Hypothalamus (tissue), 51 donors: ENCODE results near the gene TNFRSF4.
"Not testable (repeated sequence)": the region's sequence is repeated elsewhere in the genome, so short reads cannot be mapped to it uniquely, and the experiment has no call there.

ENCODE experiments used
- DNase-seq, 51 donors: peaks; one replicate each; lab custom pipeline; 2025; lab: John Stamatoyannopoulos, UW

TNFRSF4 gene

GRCh38 chr1:1185101-1185765 lies 28.7 kb downstream of the TNFRSF4 start:
- DNase-seq: peak in 34 of 51 donors; percentile 7 to 74 (median 32)

GRCh38 chr1:1183833-1184775 lies 29.8 kb downstream of the TNFRSF4 start:
- DNase-seq: no peak

GRCh38 chr1:1183221-1183747 lies 30.7 kb downstream of the TNFRSF4 start:
- no peak for DNase-seq

- no peak for DNase-seq
These were observed 31.3 kb downstream of the TNFRSF4 start for GRCh38 chr1:1182491-1183220.

- DNase-seq: no peak
These were observed 32.0 kb downstream of the TNFRSF4 start for GRCh38 chr1:1181938-1182410.

GRCh38 chr1:1181129-1181937 lies 32.6 kb downstream of the TNFRSF4 start:
- DNase-seq: no peak

- no peak for DNase-seq
These were observed 33.7 kb downstream of the TNFRSF4 start for GRCh38 chr1:1179983-1180861.

GRCh38 chr1:1179346-1179982 lies 34.5 kb downstream of the TNFRSF4 start:
- no peak for DNase-seq

GRCh38 chr1:1178794-1179331 lies 35.1 kb downstream of the TNFRSF4 start:
- no peak for DNase-seq

- no peak for DNase-seq
These were observed 36.3 kb downstream of the TNFRSF4 start for GRCh38 chr1:1177452-1178206.

- DNase-seq: no peak
These were observed 37.0 kb downstream of the TNFRSF4 start for GRCh38 chr1:1176931-1177330.

- not testable (repeated sequence) for DNase-seq
These were observed 37.7 kb downstream of the TNFRSF4 start for GRCh38 chr1:1176063-1176761.

- DNase-seq: no peak
These were observed 38.5 kb downstream of the TNFRSF4 start for GRCh38 chr1:1175221-1176062.

- no peak for DNase-seq
These were observed 40.0 kb downstream of the TNFRSF4 start, which contains the start of gene TTLL10 for GRCh38 chr1:1173793-1174415. Gene TTLL10, plus strand, starts transcription at chr1:1173880. Its CDS starts 5,336 bp downstream, at chr1:1179216.
